ENCODE data around the gene SLC9A9. TPM values are rescaled to one million over a fixed set of nuclear protein-coding genes. Genes with fewer than 3 reads are reported as not detected.

SLC9A9 gene
- total RNA-seq, 4 donors from 2014 or later, result 13.4 to 15.0 (median 14.4) TPM

DNA sequence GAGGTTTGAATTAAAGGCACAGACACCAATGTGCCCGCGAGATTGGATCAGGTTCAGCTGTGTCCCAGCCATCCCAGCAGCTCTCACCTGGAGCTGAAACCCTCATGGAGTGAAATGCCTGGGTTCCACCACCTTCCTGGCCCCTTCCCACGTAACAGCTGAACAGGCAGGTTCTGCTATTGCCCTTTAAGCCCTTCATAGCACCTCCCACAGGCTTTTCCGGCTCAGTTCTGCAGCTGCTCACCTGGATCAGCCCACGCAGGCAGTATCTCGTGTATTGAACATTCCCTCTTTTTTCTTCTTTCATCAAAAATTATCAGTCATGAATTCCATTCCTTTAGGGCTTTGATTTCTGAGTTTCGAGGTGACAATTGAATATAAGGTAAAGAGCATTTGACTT lies 129.8 kb downstream of the SLC9A9 start:
- intact Hi-C loops (cut with DNase I), result no loop called here
- TF ChIP-seq POLR2A (IDR thresholded peaks at IDR 0.05; ENCODE audit: low read depth) (no peak), CTCF (IDR thresholded peaks at IDR 0.05) (no peak), EP300 (IDR thresholded peaks at IDR 0.05) (no peak), POLR2AphosphoS5 (IDR thresholded peaks at IDR 0.05) (no peak)
- Histone ChIP-seq H3K4me3 (no peak overlapping the region), H3K4me1 (no peaks in the 10 kb centered on the region), H3K27me3 (no peaks in the 10 kb centered on the region), H3K27ac (replicated peaks in 1 of 4) (no peak overlapping the region), H3K36me3 (no peaks in the 10 kb centered on the region), H3K9me3 (no peaks in the 10 kb centered on the region)
- WGBS, result 82% methylated on average over 7 of the region's 7 CpGs
- no peak for DNase-seq (ENCODE audit: extremely low spot score)

GRCh38 chr3:143716731-143717130 lies 131.5 kb downstream of the SLC9A9 start:
- intact Hi-C loops (cut with DNase I), result no loop called here
- no peaks in the 10 kb centered on the region for H3K27me3 ChIP-seq
- DNase-seq (ENCODE audit: extremely low spot score), result no peak
- TF ChIP-seq CTCF (IDR thresholded peaks at IDR 0.05) (no peak), EP300 (IDR thresholded peaks at IDR 0.05) (no peak), POLR2AphosphoS5 (IDR thresholded peaks at IDR 0.05) (no peak), POLR2A (IDR thresholded peaks at IDR 0.05; ENCODE audit: low read depth) (no peak)
- H3K27ac ChIP-seq (replicated peaks in 1 of 4), result no peak overlapping the region
- no peak overlapping the region for H3K4me3 ChIP-seq
- no peaks in the 10 kb centered on the region for H3K36me3 ChIP-seq
- WGBS, result 85% methylated on average over 4 of the region's 4 CpGs
- H3K4me1 ChIP-seq, result no peaks in the 10 kb centered on the region
- H3K9me3 ChIP-seq, result no peaks in the 10 kb centered on the region

DNA sequence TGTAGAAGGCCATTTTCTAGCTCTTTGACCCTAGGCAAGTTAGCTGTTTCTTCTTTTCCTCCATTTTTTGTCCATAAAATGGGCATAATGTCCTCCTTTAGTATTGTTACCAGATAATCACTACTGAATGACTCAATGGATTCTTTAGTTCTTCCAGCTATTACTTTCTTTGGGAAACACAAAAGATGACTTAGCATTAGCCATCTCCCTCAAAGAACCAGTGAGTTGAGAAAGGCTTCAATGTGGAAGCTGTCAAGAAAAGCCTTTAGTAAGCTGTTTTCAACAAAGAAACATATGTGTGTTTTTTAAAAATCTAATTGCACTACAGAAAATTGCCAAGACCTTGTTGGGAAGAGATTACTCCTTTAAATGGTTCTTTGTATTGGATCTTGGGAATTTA lies 135.7 kb downstream of the SLC9A9 start:
- TF ChIP-seq CTCF (IDR thresholded peaks at IDR 0.05) (no peak), POLR2AphosphoS5 (IDR thresholded peaks at IDR 0.05) (no peak), POLR2A (IDR thresholded peaks at IDR 0.05; ENCODE audit: low read depth) (no peak), EP300 (IDR thresholded peaks at IDR 0.05) (no peak)
- DNase-seq (ENCODE audit: extremely low spot score), result no peak
- intact Hi-C loops (cut with DNase I), result no loop called here

GRCh38 chr3:143707848-143708247 lies 140.4 kb downstream of the SLC9A9 start:
- Histone ChIP-seq H3K4me1 (peaks cover 0 to 7% (median 4%) of the 10 kb centered on the region in 4 donors), H3K9me3 (no peaks in the 10 kb centered on the region), H3K4me3 (no peak overlapping the region), H3K27ac (replicated peaks in 1 of 4) (no peak overlapping the region), H3K27me3 (no peaks in the 10 kb centered on the region), H3K36me3 (no peaks in the 10 kb centered on the region)
- 37% methylated on average over 1 of the region's 1 CpG for WGBS
- DNase-seq (ENCODE audit: extremely low spot score), result no peak
- intact Hi-C loops (cut with DNase I), result no loop called here
- TF ChIP-seq CTCF (IDR thresholded peaks at IDR 0.05) (no peak), POLR2A (IDR thresholded peaks at IDR 0.05; ENCODE audit: low read depth) (no peak), EP300 (IDR thresholded peaks at IDR 0.05) (no peak), POLR2AphosphoS5 (IDR thresholded peaks at IDR 0.05) (no peak)

More for the DNA sequence above, 135.7 kb downstream of the SLC9A9 start:
- no peak overlapping the region for H3K4me3 ChIP-seq
- H3K36me3 ChIP-seq, result no peaks in the 10 kb centered on the region
- H3K27me3 ChIP-seq, result no peaks in the 10 kb centered on the region
- H3K4me1 ChIP-seq, result peaks cover 0 to 7% (median 3%) of the 10 kb centered on the region in 4 donors
- H3K9me3 ChIP-seq, result no peaks in the 10 kb centered on the region
- H3K27ac ChIP-seq (replicated peaks in 1 of 4), result no peak overlapping the region

DNA sequence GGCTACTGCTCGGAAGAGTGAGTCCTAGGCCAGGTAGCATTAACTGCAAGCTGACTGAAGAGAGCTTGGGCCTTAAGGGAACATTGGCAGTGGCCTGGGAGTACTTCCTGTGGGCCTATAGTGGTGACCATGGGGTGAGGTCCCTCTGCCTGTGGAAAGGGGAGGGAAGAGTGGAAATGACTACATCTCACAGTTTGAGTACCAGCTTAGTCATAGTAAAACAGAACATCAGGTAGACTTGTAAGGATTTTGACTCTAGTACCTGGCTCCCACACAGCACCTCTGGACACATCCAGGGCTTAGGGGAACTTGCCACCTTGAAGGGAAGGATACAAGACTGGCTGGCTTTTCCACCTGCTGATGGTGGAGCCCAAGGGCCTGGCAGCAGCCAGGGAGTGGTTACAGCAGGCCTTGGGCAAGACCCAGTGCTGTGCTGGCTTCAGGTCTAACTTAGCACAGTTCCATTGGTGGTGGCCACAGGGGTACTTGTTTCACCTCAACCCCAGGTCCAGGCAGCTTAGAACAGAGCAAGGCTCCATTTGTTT lies 147.8 kb downstream of the SLC9A9 start:
- WGBS, result 88% methylated on average over 1 of the region's 1 CpG
- Histone ChIP-seq H3K36me3 (no peaks in the 10 kb centered on the region), H3K4me3 (no peak overlapping the region), H3K27me3 (no peaks in the 10 kb centered on the region), H3K27ac (replicated peaks in 1 of 4) (no peak overlapping the region), H3K4me1 (peaks cover 0 to 3% (median 0%) of the 10 kb centered on the region in 4 donors), H3K9me3 (no peaks in the 10 kb centered on the region)
- intact Hi-C loops (cut with DNase I), result no loop called here
- no peak for TF ChIP-seq CTCF (IDR thresholded peaks at IDR 0.05)
- TF ChIP-seq POLR2AphosphoS5 (IDR thresholded peaks at IDR 0.05), result no peak
- TF ChIP-seq POLR2A (IDR thresholded peaks at IDR 0.05; ENCODE audit: low read depth), result no peak
- DNase-seq (ENCODE audit: extremely low spot score), result no peak

Measured in esophagus muscularis mucosa (tissue), 4 donors.